ENCODE results near the gene MAGOH.
"Not testable (repeated sequence)": the region's sequence is repeated elsewhere in the genome, so short reads cannot be mapped to it uniquely, and the experiment has no call there.

MAGOH gene

DNA sequence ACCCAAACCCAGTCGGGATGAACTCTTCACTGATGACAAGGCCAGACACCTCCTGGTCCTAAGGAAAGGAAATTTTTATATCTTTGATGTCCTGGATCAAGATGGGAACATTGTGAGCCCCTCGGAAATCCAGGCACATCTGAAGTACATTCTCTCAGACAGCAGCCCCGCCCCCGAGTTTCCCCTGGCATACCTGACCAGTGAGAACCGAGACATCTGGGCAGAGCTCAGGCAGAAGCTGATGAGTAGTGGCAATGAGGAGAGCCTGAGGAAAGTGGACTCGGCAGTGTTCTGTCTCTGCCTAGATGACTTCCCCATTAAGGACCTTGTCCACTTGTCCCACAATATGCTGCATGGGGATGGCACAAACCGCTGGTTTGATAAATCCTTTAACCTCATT lies 28.0 kb downstream of the MAGOH start:
- no peaks in the 10 kb centered on the region for H3K27me3 ChIP-seq
- no peak overlapping the region for H3K4me2 ChIP-seq
- no peaks in the 10 kb centered on the region for H3K4me1 ChIP-seq
- H3K4me3 ChIP-seq, result no peak overlapping the region
- peaks cover 29% of the 10 kb centered on the region for H3K9me3 ChIP-seq
- H3K9ac ChIP-seq, result no peak overlapping the region
- peaks cover 100% of the 10 kb centered on the region for H3K36me3 ChIP-seq
- TF ChIP-seq Cebpa-rat (IDR thresholded peaks at IDR 0.05), result no peak
- no peaks in the 10 kb centered on the region for H4K20me1 ChIP-seq
- no peak overlapping the region for H3K27ac ChIP-seq

DNA sequence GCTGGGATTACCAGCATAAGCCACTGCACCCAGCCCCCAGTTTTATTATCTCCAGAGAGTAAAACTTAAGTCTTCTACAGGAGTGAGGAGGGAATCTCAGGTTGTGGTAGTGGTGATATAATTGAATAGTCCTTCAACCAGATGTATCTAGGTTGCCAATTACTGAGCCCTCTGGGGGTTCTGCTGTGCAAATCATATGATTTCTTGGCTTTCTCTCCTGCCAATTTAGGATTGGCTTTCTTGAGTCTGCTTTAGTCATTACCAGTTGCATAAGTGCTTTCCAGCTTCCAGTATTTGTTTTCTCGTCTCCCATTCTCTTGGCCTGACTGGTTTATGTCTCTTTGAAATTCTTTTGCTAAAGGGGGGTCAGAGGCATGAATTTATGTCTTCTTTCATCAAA lies 30.6 kb downstream of the MAGOH start:
- H3K9ac ChIP-seq, result no peak overlapping the region
- no peaks in the 10 kb centered on the region for H3K4me1 ChIP-seq
- H3K27ac ChIP-seq, result no peak overlapping the region
- no peaks in the 10 kb centered on the region for H4K20me1 ChIP-seq
- no peak for TF ChIP-seq Cebpa-rat (IDR thresholded peaks at IDR 0.05)
- H3K4me2 ChIP-seq, result no peak overlapping the region
- peaks cover 40% of the 10 kb centered on the region for H3K9me3 ChIP-seq
- H3K4me3 ChIP-seq, result no peak overlapping the region
- H3K36me3 ChIP-seq, result peaks cover 99% of the 10 kb centered on the region
- H3K27me3 ChIP-seq, result no peaks in the 10 kb centered on the region

DNA sequence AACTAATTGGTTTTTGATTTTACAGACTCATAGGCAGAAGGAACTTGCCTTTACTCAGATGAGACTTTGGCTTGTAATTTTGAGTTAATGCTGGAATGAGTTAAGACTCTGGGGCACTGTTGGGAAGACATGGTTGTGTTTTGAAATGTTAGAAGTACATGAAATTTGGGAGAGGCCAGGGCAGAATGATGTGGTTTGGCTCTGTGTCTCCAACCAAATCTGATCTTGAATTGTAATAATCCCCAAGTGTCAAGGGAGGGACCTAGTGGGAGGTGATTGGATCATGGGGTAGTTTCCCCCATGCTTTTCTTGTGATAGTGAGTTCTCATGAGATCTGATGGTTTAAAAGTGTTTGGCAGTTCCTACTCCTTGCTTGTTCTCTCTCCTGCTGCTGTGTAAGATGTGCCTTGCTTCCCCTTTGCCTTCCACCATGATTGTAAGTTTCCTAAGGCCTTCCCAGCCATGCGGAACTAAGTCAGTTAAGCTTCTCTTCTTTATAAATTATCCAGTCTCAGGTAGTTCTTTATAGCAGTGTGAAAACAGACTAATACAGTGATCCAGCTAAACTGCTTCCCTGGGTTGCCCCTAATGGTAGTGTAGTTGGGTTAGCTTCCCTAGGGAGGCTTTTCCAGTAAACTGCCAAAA lies 31.5 kb downstream of the MAGOH start:
- Histone ChIP-seq H3K36me3 (peaks cover 99% of the 10 kb centered on the region), H3K4me3 (no peak overlapping the region), H3K4me1 (no peaks in the 10 kb centered on the region), H3K9me3 (peaks cover 40% of the 10 kb centered on the region), H3K27ac (no peak overlapping the region), H4K20me1 (no peaks in the 10 kb centered on the region), H3K9ac (no peak overlapping the region), H3K27me3 (no peaks in the 10 kb centered on the region), H3K4me2 (no peak overlapping the region)
- no peak for TF ChIP-seq Cebpa-rat (IDR thresholded peaks at IDR 0.05)

DNA sequence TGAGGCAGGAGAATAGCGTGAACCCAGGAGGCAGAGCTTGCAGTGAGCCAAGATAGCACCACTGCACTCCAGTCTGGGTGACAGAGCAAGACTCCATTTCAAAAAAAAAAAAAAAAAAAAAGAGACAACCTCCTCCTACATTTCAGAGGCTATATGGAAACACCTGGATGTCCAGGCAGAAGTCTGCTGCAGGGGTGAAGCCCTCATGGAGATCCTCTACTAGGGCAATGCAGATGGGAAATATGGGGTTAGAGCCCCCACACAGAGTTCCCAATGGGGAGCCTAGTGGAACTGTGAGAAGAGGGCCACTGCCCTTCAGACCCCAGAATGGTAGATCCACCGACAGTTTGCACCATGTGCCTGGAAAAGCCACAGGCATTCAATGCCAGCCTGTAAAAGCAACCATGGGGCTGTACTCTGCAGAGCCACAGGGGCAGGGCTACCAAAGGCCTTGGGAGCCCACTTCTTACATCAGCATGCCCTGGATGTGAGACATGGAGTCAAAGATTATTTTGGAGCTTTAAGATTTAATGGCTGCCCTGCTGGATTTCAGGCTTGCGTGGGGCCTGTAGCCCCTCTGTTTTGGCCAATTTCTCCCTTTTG lies 32.1 kb downstream of the MAGOH start:
- Histone ChIP-seq H3K9me3 (peaks cover 40% of the 10 kb centered on the region), H3K4me3 (peak overlapping the region; percentile 37), H3K36me3 (peaks cover 99% of the 10 kb centered on the region)
- not testable (repeated sequence) for H3K27me3 ChIP-seq, H4K20me1 ChIP-seq, H3K9ac ChIP-seq, H3K4me1 ChIP-seq, H3K4me2 ChIP-seq, H3K27ac ChIP-seq

DNA sequence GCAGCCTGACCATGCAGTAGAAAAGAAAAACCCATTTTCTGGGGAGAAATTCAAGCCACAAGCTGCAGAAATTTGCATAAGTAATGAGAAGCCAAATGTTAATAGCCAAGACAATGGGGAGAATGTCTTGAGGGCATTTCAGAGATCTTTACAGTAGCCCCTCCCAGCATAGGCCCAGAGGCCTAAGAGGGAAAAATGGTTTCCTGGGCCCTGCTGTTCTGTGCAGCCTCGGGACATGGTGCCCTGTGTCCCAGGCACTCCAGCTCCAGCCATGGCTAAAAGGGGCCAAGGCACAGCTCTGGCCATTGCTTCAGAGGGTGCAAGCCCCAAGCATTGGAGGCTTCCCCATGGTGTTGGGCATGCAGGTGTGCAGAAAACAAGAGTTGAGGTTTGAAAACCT lies 32.8 kb downstream of the MAGOH start:
- H3K4me1 ChIP-seq, H3K27ac ChIP-seq, H3K27me3 ChIP-seq, H3K9ac ChIP-seq, H3K4me2 ChIP-seq, H4K20me1 ChIP-seq: not testable (repeated sequence)
- Histone ChIP-seq H3K36me3 (peaks cover 99% of the 10 kb centered on the region), H3K4me3 (peak overlapping the region; percentile 37; the same call in 1 of the 2 replicates), H3K9me3 (peaks cover 40% of the 10 kb centered on the region)

DNA sequence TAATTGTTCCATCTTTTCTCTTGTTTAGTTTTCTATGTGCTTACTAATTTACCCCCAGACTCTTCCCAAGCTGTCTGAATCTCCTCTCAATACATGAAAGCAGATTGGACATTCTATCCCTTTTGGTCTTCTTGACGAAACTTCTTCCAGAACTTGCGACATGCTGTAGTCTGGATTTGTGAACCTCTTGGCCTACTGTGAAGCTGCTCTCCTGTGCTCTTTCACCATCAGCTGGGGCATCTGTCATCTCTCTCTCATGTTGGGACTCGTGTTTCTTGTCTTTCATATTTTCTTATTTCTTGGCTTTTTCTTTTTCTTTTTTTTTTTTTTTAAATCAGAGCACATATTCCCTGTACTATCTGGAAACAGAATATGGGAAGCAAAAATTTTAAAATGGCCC lies 34.9 kb downstream of the MAGOH start:
- Histone ChIP-seq H3K4me1 (peaks cover 7% of the 10 kb centered on the region), H3K9me3 (peaks cover 40% of the 10 kb centered on the region), H3K4me2 (no peak overlapping the region), H3K27me3 (no peaks in the 10 kb centered on the region), H4K20me1 (no peaks in the 10 kb centered on the region), H3K4me3 (no peak overlapping the region), H3K36me3 (peaks cover 80% of the 10 kb centered on the region), H3K27ac (no peak overlapping the region), H3K9ac (no peak overlapping the region)
- no peak for TF ChIP-seq Cebpa-rat (IDR thresholded peaks at IDR 0.05)

DNA sequence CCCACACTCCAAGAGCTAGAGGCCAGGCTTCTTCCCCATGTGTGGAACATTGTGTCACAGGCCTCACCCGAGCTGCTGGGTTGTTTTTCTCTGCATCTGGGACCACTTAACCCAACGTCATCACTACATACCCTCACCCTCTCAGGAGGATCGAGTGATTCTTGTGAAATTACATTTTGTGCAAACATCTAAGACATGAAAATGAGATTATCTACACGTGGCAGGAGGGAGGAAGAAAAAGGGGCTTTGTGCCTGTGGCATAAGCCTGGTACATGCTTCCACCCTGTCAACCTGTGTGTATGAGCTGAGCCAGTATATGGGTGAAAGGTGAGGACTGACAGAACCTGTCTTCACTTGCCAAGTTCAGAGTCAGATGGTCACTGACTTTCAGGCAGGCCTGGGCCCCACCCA lies 40.1 kb downstream of the MAGOH start:
- Histone ChIP-seq H3K27ac (peak overlapping the region; percentile 98; the same call in 1 of the 2 replicates), H3K9ac (peak overlapping the region; percentile 96; the same call in 1 of the 2 replicates)

DNA sequence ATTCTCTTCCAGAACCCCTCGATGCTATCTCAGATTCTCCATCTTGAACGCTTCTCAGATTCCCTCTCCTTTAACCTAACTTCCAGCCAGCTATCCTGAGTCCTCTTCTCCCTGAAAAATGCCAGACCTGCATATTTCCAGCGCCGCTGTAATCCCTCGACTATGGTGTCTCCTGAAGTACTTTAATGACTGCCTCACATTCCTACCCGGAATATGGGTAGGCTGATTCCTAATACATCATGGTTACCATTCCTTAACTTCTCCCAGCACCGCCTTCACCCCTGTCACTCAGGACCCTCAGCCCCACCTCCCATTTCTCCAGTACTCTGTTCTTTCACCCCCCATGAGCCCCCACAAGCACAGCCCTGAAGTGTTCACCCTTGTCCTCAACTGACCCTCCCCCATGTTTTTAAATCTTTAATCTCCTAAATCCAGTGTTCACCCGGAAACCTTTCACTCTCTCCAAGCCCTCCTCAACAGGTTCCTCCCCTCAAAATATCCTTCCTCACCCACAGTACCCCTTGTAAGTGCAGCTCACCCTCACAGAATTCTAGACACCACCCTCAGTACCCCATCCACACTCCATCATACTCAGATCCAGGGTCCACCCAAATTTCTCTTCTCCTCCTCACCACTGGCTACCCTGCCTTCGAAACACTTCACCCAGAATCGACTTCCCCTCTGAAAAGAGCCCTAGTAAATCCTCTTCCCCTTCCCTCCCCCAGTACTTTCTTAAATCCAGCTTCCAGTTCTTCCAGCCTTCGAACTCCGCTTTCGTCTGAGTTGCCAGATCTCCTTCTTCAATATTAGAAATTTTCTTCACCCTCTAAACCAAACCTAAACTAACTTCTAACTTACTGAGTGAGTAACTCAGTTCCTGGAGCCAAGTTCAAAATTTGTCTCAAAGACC lies 40.8 kb downstream of the MAGOH start:
- Histone ChIP-seq H3K27me3 (no peaks in the 10 kb centered on the region), H3K27ac (peak overlapping the region; percentile 98), H3K36me3 (peaks cover 21% of the 10 kb centered on the region), H3K4me2 (peak overlapping the region; percentile 91), H3K9me3 (peaks cover 2% of the 10 kb centered on the region), H3K9ac (peak overlapping the region; percentile 96), H3K4me1 (peaks cover 27% of the 10 kb centered on the region), H4K20me1 (no peaks in the 10 kb centered on the region), H3K4me3 (peak overlapping the region; percentile 92)
- no peak for TF ChIP-seq Cebpa-rat (IDR thresholded peaks at IDR 0.05)

More for the DNA sequence above, 40.1 kb downstream of the MAGOH start:
- Histone ChIP-seq H3K4me2 (peak overlapping the region; percentile 91), H3K4me3 (no peak overlapping the region), H3K27me3 (no peaks in the 10 kb centered on the region), H3K4me1 (peaks cover 27% of the 10 kb centered on the region), H4K20me1 (no peaks in the 10 kb centered on the region), H3K9me3 (no peaks in the 10 kb centered on the region), H3K36me3 (peaks cover 28% of the 10 kb centered on the region)
- TF ChIP-seq Cebpa-rat (IDR thresholded peaks at IDR 0.05), result no peak

DNA sequence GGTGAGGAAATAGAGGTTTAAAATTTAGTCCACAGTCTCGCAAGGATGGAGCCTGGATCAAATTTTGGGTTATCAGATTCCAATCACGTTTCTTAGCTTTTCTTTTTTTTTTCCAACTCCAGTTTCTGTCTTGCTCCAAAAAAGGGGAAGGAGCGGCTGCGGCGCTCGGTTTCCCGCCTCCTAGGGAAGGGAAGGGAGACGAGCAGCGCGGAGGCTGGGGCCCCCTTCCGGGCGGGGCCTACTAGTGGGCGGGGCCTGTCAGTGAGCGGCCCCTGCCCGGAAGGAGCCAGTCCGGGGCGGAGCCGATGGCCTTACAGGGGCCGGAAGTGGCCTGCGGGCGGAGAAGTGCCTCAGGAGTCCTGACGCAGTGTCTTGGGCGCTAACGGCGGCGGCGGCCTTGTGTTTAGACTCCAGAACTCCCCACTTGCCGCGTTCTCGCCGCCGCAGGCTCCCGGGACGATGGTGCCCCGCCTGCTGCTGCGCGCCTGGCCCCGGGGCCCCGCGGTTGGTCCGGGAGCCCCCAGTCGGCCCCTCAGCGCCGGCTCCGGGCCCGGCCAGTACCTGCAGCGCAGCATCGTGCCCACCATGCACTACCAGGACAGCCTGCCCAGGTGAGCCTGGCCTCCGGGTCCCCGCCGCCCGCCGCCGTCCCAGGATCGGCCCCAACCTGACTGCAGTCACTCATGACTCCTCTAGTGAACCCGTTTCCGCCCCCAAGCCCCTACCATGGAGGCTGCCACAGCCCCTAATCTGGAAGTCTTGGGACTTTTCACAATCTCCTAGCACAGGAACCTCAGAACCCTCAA lies 41.6 kb downstream of the MAGOH start, which contains the start of gene CPT2:
CPT2 (plus strand) TSS at position 340 of the 806 bp plus-strand sequence; CDS start at position 460, 120 bp downstream.
- Histone ChIP-seq H3K9me3 (peaks cover 6% of the 10 kb centered on the region), H3K27ac (peak within 1 kb of the TSS; percentile 98)

More for the DNA sequence above, 41.6 kb downstream of the MAGOH start, which contains the start of gene CPT2:
- Histone ChIP-seq H3K4me3 (peak within 1 kb of the TSS; percentile 92), H3K27me3 (no peaks in the 10 kb centered on the region), H3K36me3 (peaks cover 13% of the 10 kb centered on the region), H4K20me1 (no peaks in the 10 kb centered on the region), H3K9ac (peak within 1 kb of the TSS; percentile 96), H3K4me1 (peaks cover 27% of the 10 kb centered on the region), H3K4me2 (peak within 1 kb of the TSS; percentile 91)
- TF ChIP-seq Cebpa-rat (IDR thresholded peaks at IDR 0.05), result no peak
